Measurements from ENCODE around the gene YAF2. TPM values are rescaled to one million over a fixed set of nuclear protein-coding genes. Genes with fewer than 3 reads are reported as not detected.

YAF2 gene
- polyA plus RNA-seq, 1 experiment: 16.5 TPM

- POLR2A ChIA-PET: no interaction called here
Observed at GRCh38 chr12:42277396-42278127, 39.5 kb upstream of the YAF2 start.

GRCh38 chr12:42275499-42275898 lies 37.5 kb upstream of the YAF2 start:
- H3K4me3 ChIP-seq (ENCODE audit: low read depth, low read length): no peak overlapping the region
- CTCF ChIA-PET: no interaction called here
- H3K27ac ChIP-seq (ENCODE audit: low read depth, low read length): no peak overlapping the region
- DNase-seq (ENCODE audit: low read depth, low spot score): no peak
- POLR2A ChIA-PET: no interaction called here
- H3K9me3 ChIP-seq (ENCODE audit: control insufficient read depth, insufficient read depth, low read length): peaks cover 8% of the 10 kb centered on the region
- no peak for TF ChIP-seq CTCF (IDR thresholded peaks at IDR 0.05; ENCODE audit: low read depth, low read length)
- peaks cover 5% of the 10 kb centered on the region for H3K27me3 ChIP-seq (ENCODE audit: control insufficient read depth, insufficient read depth, low read length)

More at GRCh38 chr12:42277396-42278127, 39.5 kb upstream of the YAF2 start:
- CTCF ChIA-PET: no interaction called here
- TF ChIP-seq CTCF (IDR thresholded peaks at IDR 0.05; ENCODE audit: low read depth, low read length): no peak
- no peak for DNase-seq (ENCODE audit: low read depth, low spot score)
- Histone ChIP-seq H3K9me3 (ENCODE audit: control insufficient read depth, insufficient read depth, low read length) (peaks cover 8% of the 10 kb centered on the region), H3K4me3 (ENCODE audit: low read depth, low read length) (no peak overlapping the region), H3K27me3 (ENCODE audit: control insufficient read depth, insufficient read depth, low read length) (peaks cover 3% of the 10 kb centered on the region), H3K27ac (ENCODE audit: low read depth, low read length) (no peak overlapping the region)

GRCh38 chr12:42273706-42274105 lies 35.7 kb upstream of the YAF2 start:
- TF ChIP-seq CTCF (IDR thresholded peaks at IDR 0.05; ENCODE audit: low read depth, low read length): no peak
- Histone ChIP-seq H3K27ac (ENCODE audit: low read depth, low read length) (no peak overlapping the region), H3K4me3 (ENCODE audit: low read depth, low read length) (no peak overlapping the region), H3K9me3 (ENCODE audit: control insufficient read depth, insufficient read depth, low read length) (peaks cover 8% of the 10 kb centered on the region), H3K27me3 (ENCODE audit: control insufficient read depth, insufficient read depth, low read length) (peaks cover 5% of the 10 kb centered on the region)
- no peak for DNase-seq (ENCODE audit: low read depth, low spot score)
- POLR2A ChIA-PET: no interaction called here
- CTCF ChIA-PET: no interaction called here

GRCh38 chr12:42270596-42270995 lies 32.5 kb upstream of the YAF2 start:
- TF ChIP-seq CTCF (IDR thresholded peaks at IDR 0.05; ENCODE audit: low read depth, low read length): no peak
- ChIA-PET POLR2A (no interaction called here), CTCF (no interaction called here)
- DNase-seq (ENCODE audit: low read depth, low spot score): no peak
- H3K27me3 ChIP-seq (ENCODE audit: control insufficient read depth, insufficient read depth, low read length): peaks cover 2% of the 10 kb centered on the region
- H3K4me3 ChIP-seq (ENCODE audit: low read depth, low read length): no peak overlapping the region
- peaks cover 8% of the 10 kb centered on the region for H3K9me3 ChIP-seq (ENCODE audit: control insufficient read depth, insufficient read depth, low read length)
- no peak overlapping the region for H3K27ac ChIP-seq (ENCODE audit: low read depth, low read length)

- TF ChIP-seq CTCF (IDR thresholded peaks at IDR 0.05; ENCODE audit: low read depth, low read length): no peak
- POLR2A ChIA-PET: no interaction called here
- Histone ChIP-seq H3K27ac (ENCODE audit: low read depth, low read length) (no peak overlapping the region), H3K9me3 (ENCODE audit: control insufficient read depth, insufficient read depth, low read length) (no peaks in the 10 kb centered on the region; the same call in 1 of the 2 replicates), H3K4me3 (ENCODE audit: low read depth, low read length) (no peak overlapping the region), H3K27me3 (ENCODE audit: control insufficient read depth, insufficient read depth, low read length) (peaks cover 2% of the 10 kb centered on the region)
- no peak for DNase-seq (ENCODE audit: low read depth, low spot score)
- CTCF ChIA-PET: no interaction called here
Observed at GRCh38 chr12:42267413-42268190, 29.6 kb upstream of the YAF2 start.

All from AG04450 (cell line).